ENCODE measurements around the gene AQP12B. TPM values are rescaled to one million over a fixed set of nuclear protein-coding genes. Genes with fewer than 3 reads are reported as not detected.
A peak's percentile ranks its signal among the peaks of the same experiment; 100 is the strongest.

Gene AQP12B
- total and polyA plus RNA-seq, 11 donors, result not detected

- no peak for TF ChIP-seq POLR2A (IDR thresholded peaks at IDR 0.05)
- TF ChIP-seq CTCF (IDR thresholded peaks at IDR 0.05), result no peak
Observed at GRCh38 chr2:240635998-240636547, 46.6 kb downstream of the AQP12B start.

GRCh38 chr2:240635121-240635997 lies 47.3 kb downstream of the AQP12B start:
- DNase-seq, result peak in 2 of 5 donors; percentile 16 to 48
- TF ChIP-seq POLR2A (IDR thresholded peaks at IDR 0.05) (no peak), CTCF (IDR thresholded peaks at IDR 0.05) (no peak)
- Histone ChIP-seq H3K4me3 (no peak overlapping the region), H3K9me3 (peaks cover 0 to 9% (median 0%) of the 10 kb centered on the region in 12 donors), H3K36me3 (no peaks in the 10 kb centered on the region), H3K27me3 (no peaks in the 10 kb centered on the region), H3K27ac (no peak overlapping the region), H3K4me1 (no peaks in the 10 kb centered on the region)
- ATAC-seq, result peak in 1 of 4 donors; percentile 19
- intact Hi-C loops (cut with DNase I), result no loop called here
- WGBS, 4 donors, result 75 to 84% (median 76%) methylated on average over 4 to 6 of the region's 6 CpGs

More at GRCh38 chr2:240635998-240636547, 46.6 kb downstream of the AQP12B start:
- H3K36me3 ChIP-seq, result no peaks in the 10 kb centered on the region
- 61 to 92% (median 70%) methylated on average over 2 to 3 of the region's 3 CpGs for WGBS, 4 donors
- no peak for DNase-seq
- no peak overlapping the region for H3K4me3 ChIP-seq
- intact Hi-C loops (cut with DNase I), result no loop called here
- H3K27me3 ChIP-seq, result no peaks in the 10 kb centered on the region
- ATAC-seq, result no peak
- peaks cover 0 to 9% (median 0%) of the 10 kb centered on the region in 12 donors for H3K9me3 ChIP-seq
- H3K4me1 ChIP-seq, result no peaks in the 10 kb centered on the region
- no peak overlapping the region for H3K27ac ChIP-seq

GRCh38 chr2:240632306-240632721 lies 50.4 kb downstream of the AQP12B start:
- H3K36me3 ChIP-seq, result no peaks in the 10 kb centered on the region
- no peak for TF ChIP-seq POLR2A (IDR thresholded peaks at IDR 0.05)
- no peak for TF ChIP-seq CTCF (IDR thresholded peaks at IDR 0.05)
- peaks cover 0 to 9% (median 0%) of the 10 kb centered on the region in 12 donors for H3K9me3 ChIP-seq
- H3K27ac ChIP-seq, result no peak overlapping the region
- peaks cover 0 to 1% (median 0%) of the 10 kb centered on the region in 12 donors for H3K4me1 ChIP-seq
- DNase-seq (peak in 1 of 5 donors; percentile 13), ATAC-seq (no peak)
- intact Hi-C loops (cut with DNase I), result no loop called here
- no peak overlapping the region for H3K4me3 ChIP-seq
- no peaks in the 10 kb centered on the region for H3K27me3 ChIP-seq
- WGBS, 4 donors, result 96 to 100% (median 100%) methylated on average over 1 of the region's 1 CpG; no CpG with 5 or more reads in 1 of the 4 donors

Measured in heart left ventricle (tissue), 16 donors.